ENCODE measurements around the gene SPATA16.
"Not testable (repeated sequence)": the region's sequence is repeated elsewhere in the genome, so short reads cannot be mapped to it uniquely, and the experiment has no call there.

Gene SPATA16

DNA sequence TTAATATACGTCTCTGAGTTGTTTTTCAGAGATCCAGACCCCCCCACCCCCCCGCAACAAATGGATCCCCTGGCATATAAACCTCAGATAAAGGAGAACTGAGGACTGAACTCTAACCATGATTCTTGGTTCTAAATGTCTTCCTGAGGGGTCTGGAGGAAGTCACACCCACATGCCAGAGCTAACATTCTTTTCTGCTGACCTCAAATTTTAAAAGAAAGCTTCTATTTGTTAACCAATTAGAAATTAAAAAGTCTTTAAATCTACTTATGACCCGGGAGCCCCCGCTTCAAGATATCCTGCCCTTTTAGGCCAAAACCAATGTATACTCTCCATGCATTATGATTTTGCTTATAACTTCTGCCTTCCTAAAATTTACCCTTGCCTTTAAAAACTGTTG is 202.2 kb downstream of the SPATA16 start:
- DNase-seq, result no peak

DNA sequence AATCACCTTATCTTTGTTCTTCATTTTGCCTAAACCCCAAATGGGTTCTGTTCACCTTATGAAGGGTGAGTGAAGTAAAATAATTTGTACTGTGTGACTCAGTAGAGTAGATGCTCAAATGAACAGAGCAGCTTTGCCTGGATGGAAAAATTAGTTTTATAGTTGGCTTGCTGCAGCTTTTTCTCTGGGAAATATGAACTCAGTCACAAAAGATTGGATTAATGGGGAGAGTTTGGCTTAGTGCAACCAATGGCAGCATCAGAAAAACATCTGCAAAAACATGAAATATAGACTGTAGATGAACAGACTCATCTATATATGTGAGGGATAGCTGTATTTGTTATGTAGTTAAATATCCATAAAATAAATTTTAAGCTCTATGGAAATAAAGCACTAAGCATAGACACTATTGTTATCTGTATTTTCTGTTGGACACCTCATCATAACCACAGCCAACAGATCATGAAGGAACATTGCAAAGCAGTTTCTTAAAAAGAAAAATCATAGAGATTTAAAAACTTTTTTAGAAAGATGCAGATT is 209.2 kb downstream of the SPATA16 start:
- no peak for DNase-seq

DNA sequence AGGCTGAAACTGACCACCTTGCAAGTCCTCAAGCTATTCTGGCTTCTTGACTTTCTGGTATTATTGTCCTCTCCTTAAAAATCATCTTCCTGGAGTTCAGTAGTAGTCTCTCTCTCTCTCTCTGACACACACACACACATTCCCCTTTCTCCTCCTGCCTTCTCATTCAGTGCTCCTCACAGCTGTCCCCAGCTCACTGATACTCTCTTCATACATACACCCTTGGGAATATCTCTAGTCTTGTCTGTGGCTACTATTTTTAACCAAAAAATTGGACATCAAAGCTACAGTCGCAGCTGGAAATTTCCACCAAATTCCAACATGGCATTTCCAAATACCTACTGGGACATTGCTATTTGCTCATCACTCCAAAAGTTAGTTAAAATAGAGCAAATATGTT is 211.6 kb downstream of the SPATA16 start:
- no peak for DNase-seq

DNA sequence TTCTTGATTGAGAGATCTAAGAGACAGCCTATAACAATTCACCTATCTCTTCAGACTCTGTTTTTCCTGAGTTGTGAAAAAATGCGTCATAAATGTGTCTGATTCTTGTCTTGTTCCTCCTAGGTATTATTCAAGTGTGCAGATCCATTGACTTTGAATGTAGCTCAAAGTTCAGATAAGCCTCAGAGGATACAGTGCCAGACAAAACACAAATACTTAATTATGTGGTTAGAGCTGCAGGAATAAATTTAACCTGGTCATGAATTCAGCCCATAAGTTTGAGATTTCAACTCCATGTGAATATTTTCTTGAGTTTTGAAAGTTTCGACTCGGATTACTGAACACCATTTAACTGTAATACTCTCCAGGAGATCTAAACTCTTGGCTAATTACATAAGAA is 216.5 kb downstream of the SPATA16 start:
- no peak for DNase-seq

DNA sequence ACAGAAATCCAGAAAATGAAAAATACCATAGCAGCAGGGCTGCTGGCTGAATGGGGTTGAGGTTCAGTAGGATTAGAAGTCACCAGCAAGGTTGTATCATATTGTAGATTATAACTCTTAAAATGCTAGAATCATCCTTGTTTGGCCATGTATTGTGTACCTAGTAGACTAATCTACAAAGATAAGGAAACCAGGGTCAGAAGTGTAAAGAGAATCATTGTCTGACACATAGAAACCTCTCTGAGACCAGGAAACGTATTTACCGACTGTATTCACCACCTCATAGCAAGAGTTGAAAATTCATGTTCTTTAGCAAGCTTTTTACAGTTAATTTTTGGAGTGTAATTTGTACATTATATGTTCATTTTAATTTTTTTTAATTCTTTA is 221.7 kb downstream of the SPATA16 start:
- no peak for DNase-seq

DNA sequence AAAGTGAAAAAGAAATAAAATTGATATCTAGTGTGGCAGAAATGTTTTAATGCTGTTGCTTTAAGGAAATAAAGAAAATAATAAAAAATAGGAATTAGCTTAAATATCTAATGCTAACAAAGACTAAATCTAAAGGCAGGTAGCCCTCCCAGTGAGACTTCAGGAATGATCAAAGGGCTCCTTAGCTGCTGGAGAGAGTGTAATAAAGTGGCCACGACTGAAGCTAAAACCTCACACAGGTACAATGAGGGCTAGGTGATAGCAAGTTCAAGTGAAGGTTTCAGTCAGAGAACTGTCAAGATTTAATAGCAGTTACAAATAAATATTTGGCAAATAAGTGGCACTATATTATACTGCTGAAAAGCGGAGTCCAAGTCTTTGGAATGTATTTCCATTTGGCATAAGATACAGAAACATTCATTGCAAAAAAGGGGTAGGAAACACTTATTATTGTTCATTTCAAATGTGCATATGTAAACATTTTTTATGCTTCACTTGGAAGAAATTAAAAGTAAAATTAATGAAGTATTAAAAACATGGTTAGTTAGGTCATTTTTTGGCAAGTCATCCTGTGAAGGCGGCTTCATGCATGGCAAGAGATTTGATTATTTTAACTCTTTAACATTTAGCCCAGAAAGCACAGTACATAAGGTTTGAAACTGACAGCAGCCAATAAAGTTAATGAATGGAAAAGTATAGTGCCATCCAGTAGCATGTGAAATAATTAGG is 222.3 kb downstream of the SPATA16 start:
- no peak for DNase-seq

DNA sequence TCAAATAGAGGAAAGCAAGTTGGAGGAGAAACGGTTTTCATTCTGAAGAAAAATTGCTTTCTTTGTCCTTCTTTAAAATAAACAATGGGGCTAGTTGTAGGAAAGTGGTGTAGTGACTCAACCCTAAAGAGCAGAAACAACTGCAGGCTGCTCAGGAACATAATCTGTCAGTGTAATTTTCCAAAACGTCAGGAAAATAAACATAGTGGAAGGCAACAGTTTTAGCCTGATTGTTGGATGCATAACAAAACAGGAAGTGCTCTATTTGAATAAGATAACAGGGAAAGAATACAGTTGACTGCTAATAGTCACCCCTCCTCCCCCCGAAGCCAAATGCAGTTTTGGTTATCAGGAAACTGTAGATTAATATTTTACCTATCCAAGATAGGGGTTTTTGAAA is 222.9 kb downstream of the SPATA16 start:
- DNase-seq, result peak; percentile 16

DNA sequence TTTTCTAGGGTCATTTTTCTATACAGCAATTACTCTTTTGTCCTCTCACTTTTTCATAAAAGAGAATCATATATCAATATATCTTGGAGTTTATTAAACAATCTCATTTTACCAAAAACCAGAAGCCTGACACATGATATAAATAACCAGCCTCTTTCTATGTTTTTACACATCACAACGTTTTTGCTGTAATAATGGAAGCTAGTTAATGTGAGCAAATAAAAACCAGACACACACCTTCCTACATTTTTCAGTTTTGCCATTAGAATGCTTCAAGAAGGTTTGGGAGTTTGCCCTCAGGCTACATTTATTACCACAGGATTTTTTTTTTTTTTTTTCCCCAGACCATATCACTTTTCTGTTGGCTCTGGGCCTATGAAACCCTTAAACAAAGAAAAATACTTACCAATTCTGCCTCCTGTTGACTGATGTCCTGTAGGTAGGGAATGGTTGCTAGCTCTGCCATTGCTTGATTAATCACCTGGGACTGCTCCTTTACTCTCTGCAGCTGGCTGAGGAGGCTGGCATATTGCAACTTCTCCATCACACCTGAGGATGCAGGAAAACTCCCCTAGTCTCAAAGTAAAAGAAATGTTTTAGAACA is 225.0 kb downstream of the SPATA16 start:
- DNase-seq, result no peak

DNA sequence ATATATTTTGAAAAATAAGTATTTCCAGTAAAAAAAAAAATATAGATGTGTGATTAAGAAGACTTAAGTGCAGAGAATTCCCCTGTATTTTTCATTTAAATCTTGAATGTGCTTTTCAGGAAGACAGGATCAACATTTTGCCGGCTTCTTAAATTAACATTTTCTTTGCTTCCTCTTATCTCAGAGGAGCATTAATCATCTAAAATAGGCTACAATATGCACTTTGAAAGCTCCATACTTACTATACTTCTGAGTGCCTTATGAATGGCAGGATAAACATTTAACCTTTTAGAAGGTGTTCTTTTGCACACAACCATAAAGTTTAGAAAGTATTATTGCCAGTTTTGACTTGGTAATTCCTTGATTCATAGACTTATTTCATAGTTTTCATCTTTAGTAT is 226.2 kb downstream of the SPATA16 start:
- no peak for DNase-seq

DNA sequence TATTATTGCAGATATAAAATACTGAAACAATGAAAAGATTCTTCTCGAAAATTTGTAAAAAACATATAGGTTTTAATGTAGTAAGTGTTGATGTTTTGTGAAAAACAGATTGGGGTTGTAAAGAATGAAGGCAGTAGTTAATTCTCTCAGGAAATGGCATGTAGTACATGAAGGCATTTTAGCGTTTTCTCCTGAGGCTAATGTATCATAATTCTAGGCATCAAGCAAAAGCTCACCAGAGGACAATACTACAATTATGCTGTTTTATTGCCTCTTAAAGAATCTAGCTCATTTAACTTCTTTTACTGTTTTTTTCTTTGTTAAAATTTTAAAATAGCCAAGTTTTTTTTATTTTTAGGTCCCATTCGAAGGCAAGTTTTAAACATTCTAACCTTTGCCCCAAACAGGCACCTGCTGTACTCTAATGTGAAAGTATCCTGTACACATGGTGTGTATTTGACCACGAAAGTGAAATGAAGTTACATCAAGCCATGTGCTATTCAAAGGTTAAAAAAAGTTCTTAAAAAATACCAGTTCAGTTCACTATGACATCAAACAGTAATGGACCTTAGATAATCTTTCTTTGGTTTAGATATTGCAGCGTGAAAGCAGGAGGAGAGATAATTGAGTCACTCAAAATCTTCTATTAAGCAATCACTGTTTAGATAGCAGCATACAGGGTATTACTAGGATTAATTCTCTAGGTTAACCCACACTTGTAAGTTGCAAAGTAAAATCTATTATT is 227.0 kb downstream of the SPATA16 start:
- peak; percentile 7 for DNase-seq

DNA sequence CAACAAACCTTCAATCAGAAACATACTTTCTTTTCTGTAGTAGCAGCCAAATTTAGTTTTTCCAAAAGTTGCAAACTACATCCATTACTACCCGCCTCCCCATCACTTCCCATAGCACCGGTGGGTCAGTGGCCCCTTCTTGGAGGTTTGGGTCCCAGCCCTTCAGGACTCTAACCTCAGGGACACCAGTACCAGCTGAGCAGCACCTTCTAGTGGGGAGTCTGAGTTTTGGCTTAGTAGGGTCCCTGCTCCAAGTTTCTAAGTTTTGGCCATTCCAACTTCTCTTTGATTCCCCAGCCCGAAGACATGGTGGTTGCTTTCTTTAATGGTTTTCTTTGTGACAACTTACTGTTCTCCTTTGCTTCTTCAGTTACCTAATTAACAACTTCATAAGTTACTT is 229.9 kb downstream of the SPATA16 start:
- DNase-seq, result no peak

DNA sequence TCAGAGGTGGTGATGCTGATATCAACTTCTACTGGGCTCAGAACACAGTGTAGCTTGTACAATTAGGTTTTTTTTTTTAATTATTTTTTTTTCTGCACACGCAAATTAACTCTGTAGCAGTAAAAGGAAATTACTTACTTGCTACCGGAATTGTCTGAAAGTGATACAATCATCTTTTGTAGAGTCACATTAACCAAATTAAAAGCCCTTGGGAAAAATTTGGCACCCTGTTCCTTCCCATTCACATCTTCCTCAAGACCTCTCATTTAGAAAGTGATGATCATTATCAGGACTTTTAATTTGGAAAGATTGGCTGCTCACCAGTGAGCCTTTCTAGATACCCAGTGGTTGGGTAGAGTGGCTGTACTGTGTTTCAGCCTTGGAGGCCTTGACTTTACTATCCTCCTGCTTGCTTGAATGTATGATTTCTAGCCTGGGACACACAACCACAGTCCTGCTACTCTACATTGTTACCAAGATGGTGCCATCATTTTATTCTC is 232.2 kb downstream of the SPATA16 start:
- no peak for DNase-seq

DNA sequence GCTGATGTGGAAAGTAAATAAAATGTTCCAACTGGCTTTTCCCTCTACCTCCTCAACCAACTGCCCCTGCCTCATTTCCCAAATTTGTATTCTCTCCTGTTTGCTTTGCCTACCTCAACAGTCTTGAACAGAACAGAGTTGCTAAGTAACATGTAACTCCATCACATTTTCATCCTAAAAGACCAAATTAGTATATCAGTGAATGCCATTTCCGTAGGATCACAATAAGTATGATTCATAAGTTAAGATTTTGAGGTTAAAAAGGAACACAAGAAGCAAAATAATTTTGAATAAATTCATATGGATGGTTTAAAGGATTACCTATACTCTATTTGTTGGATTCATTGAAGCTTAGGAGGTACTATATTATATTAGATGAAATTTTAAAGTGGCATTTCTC is 235.6 kb downstream of the SPATA16 start:
- no peak for DNase-seq

DNA sequence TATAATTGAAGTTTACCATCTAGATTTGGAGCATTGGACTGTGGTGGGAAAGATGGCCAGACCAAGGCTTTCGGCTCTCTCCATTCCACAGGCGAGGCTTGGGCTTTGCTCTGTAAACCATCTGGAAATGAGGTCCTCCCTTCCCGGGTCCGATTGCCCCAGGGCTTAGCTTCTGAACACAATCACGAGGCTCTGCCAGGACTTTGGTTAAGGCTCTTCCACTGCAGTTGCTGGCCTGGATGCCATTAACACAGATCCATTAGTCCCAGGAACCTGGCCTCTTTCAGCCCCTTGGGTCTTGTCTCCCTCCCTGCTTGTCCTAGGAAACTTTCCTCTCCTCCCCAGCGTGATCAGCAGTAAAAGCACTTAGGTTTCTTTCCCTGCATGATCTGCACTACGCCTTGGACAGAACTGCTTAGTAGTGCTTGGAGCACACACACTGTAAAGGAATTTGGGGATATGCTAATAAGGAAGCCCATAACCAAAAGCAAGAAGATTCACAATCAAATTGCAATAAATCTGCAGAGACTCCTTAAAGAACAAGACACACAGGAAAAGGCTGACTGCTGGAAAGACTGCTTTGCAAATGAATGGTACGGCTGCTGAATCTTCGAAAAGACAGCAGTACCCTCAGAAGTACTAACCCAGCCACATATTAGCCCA is 236.2 kb downstream of the SPATA16 start:
- DNase-seq, result no peak

DNA sequence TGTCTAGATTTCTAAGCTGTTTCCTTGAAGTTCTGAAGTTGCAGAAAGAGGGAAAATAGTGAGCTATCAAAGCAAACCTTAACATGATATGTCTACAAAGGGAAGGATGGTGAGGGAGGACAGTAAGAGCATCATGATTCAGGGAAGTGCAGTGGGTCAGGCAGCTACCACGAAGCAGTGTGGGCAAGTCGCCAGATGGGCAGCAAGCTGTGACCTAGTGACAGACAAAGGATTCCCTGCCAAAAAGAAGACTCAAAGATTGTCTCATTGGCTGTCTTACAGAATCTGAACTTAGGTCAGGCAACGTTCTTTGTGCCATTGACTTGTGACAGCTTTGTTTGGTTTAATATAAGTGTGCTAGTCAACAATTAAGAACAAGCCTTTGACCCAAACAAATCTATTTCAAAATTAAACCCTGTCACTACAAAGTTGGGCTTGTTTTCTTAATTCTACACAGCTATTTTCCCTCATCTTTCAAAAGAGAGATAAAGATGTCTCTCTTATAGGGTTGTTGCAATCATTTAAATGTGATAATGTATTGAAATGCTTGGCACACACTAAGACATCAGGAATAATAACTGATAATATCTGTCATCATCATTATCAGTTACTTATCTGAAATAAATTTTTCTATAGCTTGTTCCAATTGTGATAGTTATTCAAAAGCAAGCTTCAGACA is 237.3 kb downstream of the SPATA16 start:
- no peak for DNase-seq

DNA sequence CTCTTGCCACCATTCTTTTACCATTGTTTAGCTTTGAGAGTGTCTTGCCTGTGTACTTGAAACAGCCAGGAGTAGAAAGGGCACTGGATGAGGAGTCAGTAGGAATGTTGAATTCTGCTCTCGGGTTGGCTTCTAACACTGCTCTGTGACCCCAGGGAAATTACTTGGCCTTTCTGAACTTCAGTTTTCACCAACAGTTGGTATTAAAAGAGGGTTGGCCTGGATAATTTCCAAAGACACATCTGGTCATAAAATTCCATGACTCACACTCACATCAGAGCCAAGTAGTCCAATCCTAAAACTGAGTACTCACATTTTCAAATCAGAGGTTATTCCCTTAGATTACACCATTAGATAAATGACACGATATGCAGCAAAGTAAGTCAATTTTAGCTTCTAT is 248.9 kb downstream of the SPATA16 start:
- no peak for DNase-seq

DNA sequence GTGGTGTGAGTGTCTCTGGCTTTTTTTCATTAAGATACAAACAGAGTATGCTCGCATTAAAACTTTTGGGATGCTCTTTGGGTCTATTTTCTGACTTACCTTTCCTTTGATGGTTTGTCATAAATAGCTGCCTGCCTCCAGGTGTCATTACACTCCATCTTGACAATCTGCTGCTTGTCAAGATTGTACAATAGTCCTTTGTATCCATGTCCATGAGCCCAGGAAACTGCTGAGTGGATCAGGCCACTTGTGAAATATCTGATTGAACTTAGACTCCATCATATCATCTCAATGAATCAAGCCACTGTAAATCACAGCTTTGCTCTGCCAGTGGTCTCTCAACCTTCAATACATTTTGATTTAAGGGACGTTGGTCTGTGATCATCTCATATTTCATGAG is 255.3 kb downstream of the SPATA16 start:
- DNase-seq, result no peak

DNA sequence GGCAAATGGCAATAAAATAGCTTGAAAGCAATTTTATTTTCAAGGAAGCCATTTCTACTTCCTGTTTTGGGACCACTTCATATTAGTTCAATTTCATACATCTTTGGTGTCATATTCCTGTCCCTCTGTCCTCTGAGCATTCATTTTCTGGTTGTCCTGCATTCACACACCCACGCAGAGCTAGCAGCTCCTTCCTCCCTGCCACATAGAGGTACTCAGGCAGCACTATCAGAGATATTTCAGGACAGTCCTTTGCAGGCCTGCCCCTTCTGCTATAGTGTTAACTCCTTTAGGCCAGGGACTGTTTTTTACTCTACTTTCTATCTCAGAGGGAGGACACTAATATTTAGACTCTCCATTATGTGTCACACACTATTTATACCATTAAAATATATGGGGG is 258.5 kb downstream of the SPATA16 start:
- DNase-seq, result peak; percentile 7

DNA sequence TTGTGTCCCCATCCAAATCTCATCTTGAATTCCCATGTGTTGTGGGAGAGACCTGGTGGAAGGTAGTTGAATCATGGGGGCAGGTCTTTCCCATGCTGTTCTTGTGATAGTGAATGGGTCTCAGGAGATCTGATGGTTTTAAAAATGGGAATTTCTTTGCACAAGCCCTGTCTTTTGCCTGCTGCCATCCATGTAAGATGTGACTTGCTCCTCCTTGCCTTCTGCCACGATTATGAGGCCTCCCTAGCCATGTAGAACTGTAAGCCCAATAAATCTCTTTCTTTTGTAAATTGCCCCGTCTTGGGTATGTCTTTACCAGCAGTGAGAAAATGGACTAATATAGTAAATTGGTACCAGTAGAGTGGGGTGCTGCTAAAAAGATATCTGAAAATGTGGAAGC is 261.7 kb downstream of the SPATA16 start:
- DNase-seq, result not testable (repeated sequence)

DNA sequence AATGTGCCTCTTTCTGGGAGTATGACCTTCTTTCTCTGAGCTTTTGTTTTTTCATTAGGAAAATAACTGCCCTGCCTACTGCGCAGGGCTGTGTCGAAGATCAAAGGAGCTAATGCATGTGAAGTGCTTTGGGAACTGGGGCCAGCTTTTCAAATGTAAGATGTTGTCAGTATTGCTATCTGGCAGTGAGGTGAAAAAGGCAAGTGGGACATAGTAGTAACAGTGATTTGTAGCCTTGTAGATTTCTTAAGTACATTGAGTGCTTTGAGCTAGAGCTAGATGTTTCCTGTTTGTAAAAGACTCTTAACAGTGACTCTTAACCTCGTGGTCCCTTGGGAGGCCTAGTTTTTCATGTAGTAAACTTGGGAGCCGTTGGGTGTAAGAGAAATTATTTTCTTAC is 264.0 kb downstream of the SPATA16 start:
- no peak for DNase-seq

DNA sequence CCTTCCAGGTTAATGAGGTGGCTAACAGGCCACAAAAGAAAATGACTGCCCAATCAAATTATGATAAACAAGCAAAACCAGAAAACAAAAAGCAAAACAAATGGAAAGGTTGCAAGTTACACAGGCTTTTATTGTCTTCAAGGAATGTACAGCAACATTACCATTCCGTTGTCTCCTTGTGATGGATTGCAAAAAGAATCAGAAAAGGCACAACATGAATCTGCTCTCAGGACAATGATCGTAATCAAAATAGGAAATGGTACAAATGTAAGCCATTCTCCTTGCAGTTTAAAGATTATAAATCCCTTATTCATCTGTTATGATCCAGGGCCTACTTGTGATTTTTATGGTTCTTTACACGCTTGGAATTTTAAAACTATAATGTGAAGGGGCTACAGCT is 264.7 kb downstream of the SPATA16 start:
- DNase-seq, result no peak

DNA sequence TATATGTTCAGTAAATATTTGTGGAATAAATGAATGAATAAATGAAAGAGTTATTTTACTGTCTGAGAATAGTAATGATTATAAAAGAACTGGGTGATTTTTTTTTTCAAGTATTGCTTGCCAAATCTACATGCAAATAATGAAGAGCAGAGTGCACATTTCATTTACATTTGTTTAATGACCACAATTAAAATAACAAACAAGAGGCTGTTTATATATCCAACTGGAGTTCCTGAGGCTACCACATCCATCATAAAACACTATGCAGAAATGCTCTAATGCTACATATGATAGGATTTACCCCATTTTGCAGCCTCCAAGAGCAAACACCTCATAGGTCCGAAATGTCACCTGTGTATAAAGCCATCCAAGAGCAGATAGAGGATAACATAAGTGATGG is 266.0 kb downstream of the SPATA16 start:
- DNase-seq, result no peak

All from OCI-M1 (cell line).